OCI-LY7 (cell line): ENCODE data around the gene SLC17A7. TPM values are rescaled to one million over a fixed set of nuclear protein-coding genes. Genes with fewer than 3 reads are reported as not detected.

ENCODE experiments used
- BruUV-seq: library from RNA; stranded (reverse); fragments of 400-500 nt; replicated peaks from 2 replicates; lab custom pipeline; 2021; lab: Mats Ljungman, UMichigan
- CTCF ChIA-PET: fragments of 300-600 bp; sonication (Branson Sonifier 250); formaldehyde crosslinking; loops from one replicate; lab custom pipeline; 2022; ENCODE audit warnings: antibody characterized with exemption; ENCODE audit not compliant: unreplicated experiment; lab: Charles Lee
- POLR2A ChIA-PET: fragments of 300-600 bp; sonication (Branson Sonifier 250); formaldehyde crosslinking; loops from one replicate; lab custom pipeline; 2022; ENCODE audit warnings: antibody characterized with exemption; lab: Charles Lee
- DNase-seq: peaks from one replicate; pipeline ENCODE4 v3.0.0-alpha.2; 2015; ENCODE audit warnings: low spot score
- H2AFZ ChIP-seq: fragments of 200-600 bp; sonication (generic), shearing (Covaris generic); 2 replicates; pipeline ENCODE4 v1.6.1; 2014; ENCODE audit warnings: mild to moderate bottlenecking, antibody characterized with exemption, low read length, moderate library complexity
- H3K27ac ChIP-seq: fragments of 200-600 bp; sonication (generic); 2 replicates; pipeline ENCODE4 v1.5.1; 2014; ENCODE audit warnings: mixed run types, low read depth, mild to moderate bottlenecking, moderate library complexity, low read length, inconsistent platforms; ENCODE audit not compliant: poor library complexity, severe bottlenecking
- H3K36me3 ChIP-seq: fragments of 200-600 bp; sonication (generic); 2 replicates; pipeline ENCODE4 v1.6.1; 2014; ENCODE audit warnings: mild to moderate bottlenecking, antibody characterized with exemption, low read length, moderate library complexity, mixed read lengths; ENCODE audit not compliant: insufficient read depth
- H3K4me1 ChIP-seq: fragments of 200-600 bp; sonication (generic); 2 replicates; pipeline ENCODE4 v1.5.1; 2014; ENCODE audit warnings: mild to moderate bottlenecking, low read length; ENCODE audit not compliant: insufficient read depth, poor library complexity, severe bottlenecking
- H3K4me2 ChIP-seq: fragments of 200-600 bp; sonication (generic); 2 replicates; pipeline ENCODE4 v1.6.1; 2014; ENCODE audit warnings: mild to moderate bottlenecking, low read length
- H3K4me3 ChIP-seq: fragments of 200-600 bp; sonication (generic); 2 replicates; pipeline ENCODE4 v1.5.1; 2014; ENCODE audit warnings: mild to moderate bottlenecking, low read depth, low read length; ENCODE audit not compliant: poor library complexity, severe bottlenecking
- H3K79me2 ChIP-seq: fragments of 200-600 bp; sonication (generic); 2 replicates; pipeline ENCODE4 v1.6.1; 2016; ENCODE audit warnings: low read depth, mild to moderate bottlenecking, low read length, moderate library complexity, mixed read lengths; ENCODE audit not compliant: insufficient read depth
- H3K9me2 ChIP-seq: fragments of 200-600 bp; sonication (generic); 2 replicates; pipeline ENCODE4 v1.6.1; 2016; ENCODE audit warnings: mild to moderate bottlenecking, low read length, mixed read lengths; ENCODE audit not compliant: insufficient read depth
- H3K9me3 ChIP-seq: fragments of 200-600 bp; sonication (generic); 2 replicates; pipeline ENCODE4 v1.6.1; 2014; ENCODE audit warnings: mild to moderate bottlenecking, mixed run types, low read length, mixed read lengths
- H4K20me1 ChIP-seq: fragments of 200-600 bp; sonication (generic); 2 replicates; pipeline ENCODE4 v1.6.1; 2014; ENCODE audit warnings: mild to moderate bottlenecking, antibody characterized with exemption, low read length, moderate library complexity, mixed read lengths; ENCODE audit not compliant: insufficient read depth
- EZH2phosphoT487 ChIP-seq: fragments of 200-600 bp; sonication (generic); IDR thresholded peaks from 2 replicates; pipeline ENCODE4 v1.6.1; 2018; ENCODE audit warnings: low read depth, borderline replicate concordance, mild to moderate bottlenecking, mixed run types, antibody characterized with exemption, low read length, moderate library complexity, mixed read lengths
- intact Hi-C: fragments of 100-400 bp; cut with micrococcal nuclease; formaldehyde crosslinking; loops from one replicate; pipeline ENCODE4 v1.10.0; 2022; ENCODE audit not compliant: unreplicated experiment
- total RNA-seq, 2 experiments: library from RNA; depleted of rRNA in 1 of 2; stranded (reverse); fragments of >200 nt in 1 of 2; shearing (Covaris generic) in 1 of 2; gene quantifications; 2 replicates each; pipeline ENCODE4 v1.2.3, GENCODE V29; 2014 to 2022
- TF ChIP-seq, protein P1 (sequence below): fragments of 200-600 bp; sonication (generic); conservative IDR thresholded peaks from 2 replicates; pipeline ENCODE4 v1.5.1; 2014; ENCODE audit warnings: mild to moderate bottlenecking, antibody characterized with exemption, low read length, moderate library complexity, mixed read lengths

Gene SLC17A7
- total RNA-seq, 2 experiments from 2014 or later = 1.3 TPM

DNA sequence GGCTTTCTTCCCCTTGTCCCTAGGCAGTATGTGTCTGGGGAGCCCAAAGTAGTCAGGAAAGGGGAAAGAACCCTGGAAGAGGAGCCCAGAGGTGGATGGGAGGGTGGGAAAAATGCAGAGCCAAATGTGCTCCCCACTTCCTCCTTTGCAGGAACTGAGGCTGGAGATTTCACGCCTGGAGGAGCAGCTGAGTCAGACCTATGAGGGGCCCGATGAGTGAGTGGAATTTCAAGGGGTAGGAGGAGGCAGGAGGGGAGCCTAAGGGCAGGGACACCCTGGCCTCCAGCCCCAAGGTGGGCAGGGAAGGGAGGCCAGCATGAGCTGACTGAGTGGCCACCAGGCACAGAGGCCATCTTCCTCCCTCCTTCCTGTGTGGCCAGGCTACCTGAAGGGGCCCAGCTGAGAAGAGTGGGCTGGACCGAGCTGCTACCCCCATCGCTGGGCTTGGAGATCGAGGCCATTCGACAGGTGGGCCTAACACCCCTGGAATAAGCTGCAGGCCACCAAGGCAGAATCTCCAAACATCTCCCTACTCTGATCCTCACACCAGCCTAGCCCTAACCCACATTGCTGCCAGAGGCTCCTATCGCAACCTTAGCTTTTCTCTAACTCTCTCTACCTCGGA is 32.4 kb downstream of the SLC17A7 start:
- peak; percentile 44 for DNase-seq
- ChIA-PET POLR2A (interaction anchor here (0.6 to 1.2 kb wide), 3 partner anchors 8 to 87 kb away, joined by 3 to 5 read pairs (median 3); no protein-coding TSS in a partner anchor), CTCF (interaction anchor here (0.6 to 1.1 kb wide), 2 partner anchors 18 to 107 kb away, joined by 3 to 4 read pairs; no protein-coding TSS in a partner anchor)
- TF ChIP-seq, protein P1, sequence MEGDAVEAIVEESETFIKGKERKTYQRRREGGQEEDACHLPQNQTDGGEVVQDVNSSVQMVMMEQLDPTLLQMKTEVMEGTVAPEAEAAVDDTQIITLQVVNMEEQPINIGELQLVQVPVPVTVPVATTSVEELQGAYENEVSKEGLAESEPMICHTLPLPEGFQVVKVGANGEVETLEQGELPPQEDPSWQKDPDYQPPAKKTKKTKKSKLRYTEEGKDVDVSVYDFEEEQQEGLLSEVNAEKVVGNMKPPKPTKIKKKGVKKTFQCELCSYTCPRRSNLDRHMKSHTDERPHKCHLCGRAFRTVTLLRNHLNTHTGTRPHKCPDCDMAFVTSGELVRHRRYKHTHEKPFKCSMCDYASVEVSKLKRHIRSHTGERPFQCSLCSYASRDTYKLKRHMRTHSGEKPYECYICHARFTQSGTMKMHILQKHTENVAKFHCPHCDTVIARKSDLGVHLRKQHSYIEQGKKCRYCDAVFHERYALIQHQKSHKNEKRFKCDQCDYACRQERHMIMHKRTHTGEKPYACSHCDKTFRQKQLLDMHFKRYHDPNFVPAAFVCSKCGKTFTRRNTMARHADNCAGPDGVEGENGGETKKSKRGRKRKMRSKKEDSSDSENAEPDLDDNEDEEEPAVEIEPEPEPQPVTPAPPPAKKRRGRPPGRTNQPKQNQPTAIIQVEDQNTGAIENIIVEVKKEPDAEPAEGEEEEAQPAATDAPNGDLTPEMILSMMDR = no peak
- no peak for TF ChIP-seq EZH2phosphoT487
- H3K9me3 ChIP-seq = no peaks in the 10 kb centered on the region
- H3K4me2 ChIP-seq = peak overlapping the region; percentile 68
- peak overlapping the region; percentile 7; the same call in 1 of the 2 replicates for H2AFZ ChIP-seq
- BruUV-seq = no TSS peak
- no peaks in the 10 kb centered on the region for H3K36me3 ChIP-seq
- intact Hi-C loops = no loop called here
- peaks cover 80% of the 10 kb centered on the region for H3K4me1 ChIP-seq
- H4K20me1 ChIP-seq = no peaks in the 10 kb centered on the region
- no peaks in the 10 kb centered on the region for H3K79me2 ChIP-seq
- peak overlapping the region; percentile 79 for H3K27ac ChIP-seq
- H3K4me3 ChIP-seq = peak overlapping the region; percentile 54
- no peaks in the 10 kb centered on the region for H3K9me2 ChIP-seq

DNA sequence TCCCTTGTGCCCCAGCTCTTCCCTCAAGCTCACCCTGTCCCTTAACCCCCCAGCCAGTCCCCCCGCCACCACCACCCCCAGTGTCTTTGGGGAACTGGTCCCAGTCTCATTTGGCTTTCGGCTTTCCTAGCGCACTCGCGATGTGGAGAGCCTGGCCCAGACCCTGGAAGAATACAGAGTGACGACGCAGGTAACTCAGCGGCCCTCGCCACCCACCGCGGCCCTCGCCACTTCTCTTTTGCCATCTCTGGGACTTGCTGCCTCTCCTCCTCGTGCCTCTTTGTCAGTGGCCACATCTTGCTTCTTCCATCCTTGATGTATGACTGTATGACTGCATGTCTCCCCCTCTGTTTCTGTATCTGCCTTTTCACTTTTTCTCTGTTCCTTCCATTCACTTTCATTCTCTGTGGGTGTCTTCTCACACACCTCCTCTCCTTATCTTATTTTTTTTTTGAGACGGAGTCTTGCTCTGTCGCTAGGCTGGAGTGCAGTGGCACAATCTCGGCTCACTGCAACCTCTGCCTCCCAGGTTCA is 33.8 kb downstream of the SLC17A7 start:
- H4K20me1 ChIP-seq = no peaks in the 10 kb centered on the region
- no peaks in the 10 kb centered on the region for H3K9me2 ChIP-seq
- peak overlapping the region; percentile 68 for H3K4me2 ChIP-seq
- DNase-seq = no peak
- ChIA-PET POLR2A (no interaction called here), CTCF (no interaction called here)
- intact Hi-C loops = no loop called here
- peaks cover 94% of the 10 kb centered on the region for H3K4me1 ChIP-seq
- no TSS peak for BruUV-seq
- no peaks in the 10 kb centered on the region for H3K9me3 ChIP-seq
- H3K4me3 ChIP-seq = no peak overlapping the region
- peak overlapping the region; percentile 79 for H3K27ac ChIP-seq
- H3K79me2 ChIP-seq = no peaks in the 10 kb centered on the region
- H3K36me3 ChIP-seq = no peaks in the 10 kb centered on the region
- no peak for TF ChIP-seq EZH2phosphoT487
- TF ChIP-seq, protein P1 = no peak
- no peak overlapping the region for H2AFZ ChIP-seq

DNA sequence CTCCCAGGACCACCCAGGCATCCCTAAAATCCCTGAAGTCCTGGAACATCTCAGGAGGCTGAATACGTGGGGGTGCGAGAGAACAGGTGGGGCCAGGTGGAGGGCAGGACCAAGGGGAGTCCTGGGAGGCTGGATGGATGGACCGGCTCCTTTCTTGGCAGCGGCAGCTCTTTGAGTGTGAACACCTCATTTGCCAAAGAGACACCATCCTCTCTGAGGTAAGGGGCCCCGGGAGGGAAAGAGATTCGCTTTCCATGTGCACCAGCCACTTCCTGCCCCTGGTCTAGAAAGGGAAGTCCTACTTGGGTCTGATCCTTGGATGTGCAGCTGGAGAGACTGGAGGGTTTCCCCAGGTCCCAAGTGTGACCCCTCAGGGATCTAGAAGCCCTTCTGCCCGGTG is 34.2 kb downstream of the SLC17A7 start:
- POLR2A ChIA-PET = interaction anchor here (1.0 kb wide), 1 partner anchor 19 kb away, joined by 3 read pairs; the partner anchor contains the start of gene KASH5
- Histone ChIP-seq H3K36me3 (no peaks in the 10 kb centered on the region), H2AFZ (no peak overlapping the region), H4K20me1 (no peaks in the 10 kb centered on the region), H3K4me2 (no peak overlapping the region), H3K9me2 (no peaks in the 10 kb centered on the region), H3K27ac (no peak overlapping the region), H3K4me1 (peaks cover 94% of the 10 kb centered on the region), H3K79me2 (no peaks in the 10 kb centered on the region), H3K4me3 (no peak overlapping the region), H3K9me3 (no peaks in the 10 kb centered on the region)
- no TSS peak for BruUV-seq
- no peak for DNase-seq
- TF ChIP-seq, protein P1 = no peak
- TF ChIP-seq EZH2phosphoT487 = no peak
- intact Hi-C loops = no loop called here
- CTCF ChIA-PET = no interaction called here
